Esophagus mucosa (tissue), 1 donor: ENCODE data around the gene ANKRD34A. TPM values are rescaled to one million over a fixed set of nuclear protein-coding genes. Genes with fewer than 3 reads are reported as not detected.

Experiments used
- ATAC-seq: fragments of 200-7000 bp; cut with Tn5 transposase; one replicate; pipeline ENCODE4 v1.9.1; 2020
- total RNA-seq: library from RNA; stranded (reverse); gene quantifications from one replicate; pipeline ENCODE4 v1.2.4, GENCODE V29; 2023
- donor health status: DM: yes; HTN: yes; CAD: no.

The ANKRD34A gene
- total RNA-seq, 1 donor from 2014 or later: 0.12 TPM

GRCh38 chr1:145965119-145965744 lies 857 bp upstream of the ANKRD34A start:
- ATAC-seq: no peak

- no peak for ATAC-seq
Measured at GRCh38 chr1:145963265-145964019, 933 bp downstream of the ANKRD34A start.

DNA sequence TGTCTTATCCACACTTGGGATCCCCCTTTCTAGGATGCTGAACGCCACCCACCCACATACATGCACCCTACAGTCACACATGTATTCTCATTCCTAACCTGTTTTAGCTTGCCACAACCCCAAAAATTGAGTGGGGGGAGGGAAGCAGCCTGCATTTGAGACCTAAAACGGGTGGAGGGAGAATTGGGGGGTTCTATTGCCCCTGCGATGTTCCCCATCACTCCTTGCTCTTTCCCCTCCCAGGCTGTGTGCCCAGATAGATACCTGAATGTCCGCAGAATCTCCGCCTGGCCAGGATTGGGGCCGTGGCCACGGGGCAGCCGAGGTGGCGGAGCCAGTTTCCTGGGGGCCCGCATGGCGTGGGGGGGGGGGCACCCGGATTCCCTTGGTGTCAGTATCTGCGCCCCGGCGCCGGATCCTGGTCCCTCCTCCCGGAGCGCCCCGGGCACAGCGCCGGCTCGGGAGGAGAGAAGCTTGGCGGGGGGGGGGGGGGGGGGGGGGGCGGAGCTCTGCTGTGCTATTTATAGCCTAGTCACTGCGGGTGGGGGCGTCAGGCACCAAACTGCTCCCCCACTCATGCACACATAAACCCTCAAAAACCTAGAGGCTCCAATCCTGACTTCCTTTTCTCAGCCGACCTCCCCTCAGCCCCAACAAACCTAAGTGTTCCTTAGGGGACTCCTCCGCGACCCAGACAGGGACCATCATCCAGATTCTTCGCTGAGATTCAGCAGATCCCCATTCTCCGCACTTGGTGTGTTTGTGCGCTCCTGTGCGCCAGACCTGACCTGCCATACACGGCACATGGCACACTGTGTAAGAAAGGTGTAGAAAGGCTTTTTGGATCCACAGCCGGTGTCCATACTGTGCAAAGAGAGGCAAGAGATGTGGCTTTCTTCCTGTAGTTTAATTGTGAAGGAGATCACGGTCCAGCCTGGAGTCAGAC lies 1.9 kb downstream of the ANKRD34A start:
- ATAC-seq: no peak

- no peak for ATAC-seq
Measured at GRCh38 chr1:145961425-145962156, 2.8 kb downstream of the ANKRD34A start.

GRCh38 chr1:145961109-145961424 lies 3.3 kb downstream of the ANKRD34A start:
- ATAC-seq: no peak

GRCh38 chr1:145960468-145961108 lies 3.8 kb downstream of the ANKRD34A start:
- ATAC-seq: no peak

DNA sequence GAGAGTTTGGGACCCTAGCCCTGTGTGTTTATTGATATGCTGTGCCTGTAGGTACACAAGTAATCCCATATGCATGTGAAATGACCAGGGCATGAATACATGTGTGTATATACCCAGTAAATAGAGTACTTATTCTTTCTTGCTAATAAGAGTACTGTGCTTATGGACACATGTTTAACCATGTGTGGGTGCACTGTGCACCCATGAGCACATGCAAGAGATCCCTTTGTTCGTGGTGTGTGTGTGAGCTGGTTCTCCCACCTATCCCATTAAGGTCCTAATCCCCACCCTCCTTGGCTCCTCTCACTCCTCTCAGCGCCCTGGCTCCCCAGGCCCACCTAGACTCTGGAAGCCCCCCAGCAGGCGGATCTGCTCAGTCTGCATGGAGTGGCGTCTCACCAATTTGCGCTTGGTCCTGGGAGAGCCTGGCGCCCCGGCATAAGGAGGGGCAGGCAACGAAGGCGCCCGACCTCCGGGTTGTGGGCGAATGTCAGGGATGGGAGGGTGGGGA lies 4.4 kb downstream of the ANKRD34A start:
- no peak for ATAC-seq

- no peak for ATAC-seq
Measured at GRCh38 chr1:145959333-145959732, 5.0 kb downstream of the ANKRD34A start.

- no peak for ATAC-seq
Measured at GRCh38 chr1:145958734-145959133, 5.6 kb downstream of the ANKRD34A start.

GRCh38 chr1:145957443-145958319 lies 6.7 kb downstream of the ANKRD34A start, which contains the start of gene LIX1L:
Gene LIX1L (minus strand): TSS chr1:145958017. CDS start chr1:145957927, 90 bp downstream.
- ATAC-seq: peak; percentile 97

- ATAC-seq: no peak
Measured at GRCh38 chr1:145956781-145957442, 7.5 kb downstream of the ANKRD34A start.

GRCh38 chr1:145956361-145956760 lies 8.0 kb downstream of the ANKRD34A start:
- no peak for ATAC-seq

DNA sequence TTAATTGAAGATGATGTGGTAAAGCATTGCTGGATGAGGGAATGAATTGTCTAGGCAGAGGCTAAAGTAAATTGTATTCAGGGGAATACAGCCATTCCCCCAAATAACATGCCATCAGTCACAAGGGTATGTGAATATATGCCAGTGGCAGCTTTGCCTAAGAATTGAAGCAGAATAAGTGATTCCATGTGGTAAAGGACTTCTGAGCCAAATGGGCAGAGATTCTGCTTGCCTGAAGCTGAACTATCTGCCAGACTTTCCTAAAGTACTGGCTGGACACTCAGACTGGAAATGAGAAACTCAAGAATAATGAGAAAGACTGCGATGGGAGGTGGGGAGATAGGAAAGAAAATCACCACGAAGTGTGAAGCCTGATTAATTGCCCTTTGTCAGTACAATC lies 8.9 kb downstream of the ANKRD34A start:
- no peak for ATAC-seq

- ATAC-seq: no peak
Measured at GRCh38 chr1:145953861-145954260, 10.5 kb downstream of the ANKRD34A start.

DNA sequence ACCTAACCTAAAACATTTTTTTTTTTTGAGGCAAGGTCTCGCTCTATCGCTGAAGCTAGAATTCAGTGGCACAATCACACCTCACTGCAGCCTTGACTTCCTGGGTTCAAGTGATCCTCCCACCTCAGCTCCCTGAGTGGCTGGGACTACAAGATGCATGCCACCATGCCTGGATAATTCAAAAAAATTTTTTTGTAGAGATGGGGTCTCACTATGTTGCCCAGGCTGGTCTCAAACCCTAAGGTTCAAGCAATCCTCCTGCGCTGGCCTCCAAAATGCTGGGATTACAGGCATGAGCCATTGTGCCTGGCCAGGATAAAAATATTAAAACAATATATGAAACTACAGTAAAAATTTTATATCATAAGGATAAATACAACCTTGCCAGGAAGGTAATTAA lies 11.5 kb downstream of the ANKRD34A start:
- ATAC-seq: no peak

DNA sequence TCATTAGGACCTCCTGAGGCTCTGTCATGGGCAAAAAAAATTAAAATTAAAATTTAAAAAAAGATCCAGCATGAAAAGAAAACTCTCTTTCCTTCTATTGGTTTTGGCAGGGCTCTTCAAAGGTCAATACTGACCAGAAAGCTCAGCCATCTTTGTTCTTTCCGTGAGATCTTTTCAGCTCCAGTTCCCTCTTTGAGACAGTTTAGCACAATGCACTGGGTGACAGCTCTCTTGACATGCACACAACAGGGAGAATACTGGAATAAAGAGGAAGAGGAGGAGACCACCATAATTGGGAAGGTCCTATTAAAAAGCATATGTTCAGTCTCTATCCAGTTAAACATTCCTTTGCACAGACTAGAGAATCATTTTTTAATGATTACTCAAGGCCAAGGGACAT lies 12.8 kb downstream of the ANKRD34A start:
- ATAC-seq: no peak

DNA sequence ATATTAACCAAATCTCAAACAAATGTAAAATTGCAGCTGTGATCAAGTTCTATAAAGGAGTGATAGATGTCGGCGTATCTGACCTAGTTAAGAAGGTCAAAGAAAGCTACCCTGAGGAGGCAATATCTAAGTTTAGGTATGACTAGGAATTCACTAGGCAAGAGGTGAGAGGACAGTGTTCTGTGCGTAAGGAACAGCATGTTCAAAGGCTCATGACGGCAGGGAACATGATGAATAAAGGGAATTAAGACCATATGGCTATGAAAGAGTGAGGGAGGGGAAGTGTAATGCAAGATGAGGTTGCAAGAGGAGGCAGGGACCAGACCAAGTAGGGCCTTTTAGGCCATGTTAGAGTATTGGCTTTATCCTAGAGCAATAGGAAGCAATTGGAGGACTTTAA lies 15.2 kb downstream of the ANKRD34A start:
- no peak for ATAC-seq

DNA sequence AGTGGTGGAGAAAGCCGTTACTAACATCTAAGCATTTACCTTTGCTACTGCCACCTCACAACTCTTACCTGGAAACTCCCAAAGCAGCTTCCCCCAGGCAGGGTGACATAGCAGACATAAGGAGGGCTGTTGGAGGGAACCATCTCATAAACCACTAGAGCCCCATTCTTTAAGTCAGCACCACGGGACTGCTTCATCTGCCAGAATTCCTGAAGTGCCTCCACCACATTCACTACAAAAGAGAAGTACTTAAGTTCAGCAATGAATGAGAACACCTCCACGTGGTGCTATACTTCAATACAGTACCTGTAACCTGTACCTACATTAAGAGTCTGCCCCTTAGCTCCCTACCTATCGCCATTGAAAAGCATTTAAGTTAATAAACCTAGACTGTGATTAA lies 16.8 kb downstream of the ANKRD34A start:
- ATAC-seq: no peak

- ATAC-seq: no peak
Measured at GRCh38 chr1:145946477-145946986, 17.8 kb downstream of the ANKRD34A start.

- ATAC-seq: no peak
Measured at GRCh38 chr1:145944532-145944931, 19.8 kb downstream of the ANKRD34A start.
